Colon (tissue), 2 donors: ENCODE data around the gene SLC18A2.
"Not testable (repeated sequence)": the region's sequence is repeated elsewhere in the genome, so short reads cannot be mapped to it uniquely, and the experiment has no call there.

Experiments used
- FAIRE-seq: peaks from 2 replicates; lab custom pipeline; 2012; peaks lifted over from hg19 to GRCh38; lab: Jason Lieb, UNC
- donor health status: control.
- donor health status: control.

The SLC18A2 gene

DNA sequence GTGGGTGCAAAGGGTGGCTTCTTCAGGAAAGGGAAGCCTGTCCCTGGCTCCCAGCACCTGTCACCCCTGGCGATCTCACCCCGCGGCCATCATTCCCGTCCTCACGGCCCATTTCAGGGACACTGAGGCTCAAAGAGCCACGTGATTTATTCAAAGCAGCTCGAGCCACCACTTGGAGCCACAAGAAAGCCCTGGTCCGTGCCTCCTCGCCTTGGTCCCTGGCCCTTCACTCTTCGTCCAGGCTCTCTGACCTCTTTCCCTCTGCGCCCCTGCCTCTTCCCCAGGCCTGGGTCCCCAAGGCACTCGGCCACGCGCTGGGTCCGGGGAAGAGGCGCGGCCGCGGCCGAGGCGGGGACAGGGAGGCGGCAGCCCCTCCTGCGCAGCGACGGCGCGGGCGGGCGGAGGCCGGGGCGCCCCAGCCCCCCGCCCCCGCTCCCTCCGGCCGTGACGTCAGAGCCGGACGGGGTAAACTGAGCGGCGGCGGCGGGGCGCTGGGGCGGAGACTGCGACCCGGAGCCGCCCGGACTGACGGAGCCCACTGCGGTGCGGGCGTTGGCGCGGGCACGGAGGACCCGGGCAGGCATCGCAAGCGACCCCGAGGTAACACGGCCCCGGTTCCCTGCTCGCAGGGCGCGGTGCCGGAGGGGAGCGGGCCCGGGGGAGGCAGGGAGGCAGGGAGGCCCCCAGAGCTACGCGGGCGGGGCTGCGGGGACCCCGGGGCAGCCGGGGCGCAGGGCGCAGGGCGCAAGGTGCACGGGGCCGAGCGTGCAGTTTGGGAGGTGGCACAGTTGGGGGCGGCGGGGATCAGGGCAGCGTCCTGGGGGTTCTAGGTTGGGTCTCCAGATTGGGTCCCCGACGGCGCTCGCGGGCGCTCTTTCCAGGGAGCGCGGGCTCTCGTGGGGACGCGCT is at the start of gene SLC18A2:
Gene SLC18A2, plus strand, starts transcription at position 494 of the 909 bp plus-strand sequence. CDS start 580 bp downstream, outside the sequence.
- no peak for FAIRE-seq

DNA sequence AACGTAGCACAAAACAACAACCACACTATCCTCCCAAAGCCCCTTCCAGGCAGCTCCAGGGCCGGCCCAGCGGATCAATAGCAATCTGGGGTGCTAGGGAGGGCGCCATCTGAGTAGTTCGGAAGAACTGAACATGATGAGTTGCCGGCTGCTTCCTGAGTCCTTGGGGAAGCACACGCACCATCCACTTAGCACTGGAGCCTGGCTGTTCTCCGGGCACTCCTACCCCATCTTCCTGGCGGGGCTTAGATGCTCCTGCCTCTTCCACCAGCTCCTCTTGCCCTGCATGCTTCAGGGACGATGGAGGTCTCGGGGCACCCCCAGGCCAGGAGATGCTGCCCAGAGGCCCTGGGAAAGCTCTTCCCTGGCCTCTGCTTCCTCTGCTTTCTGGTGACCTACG is 43.7 kb upstream of the SLC18A2 start, which contains the start of gene KCNK18:
Gene KCNK18, plus strand, starts transcription at position 301 of the 400 bp plus-strand sequence. Its CDS starts 0 bp downstream, at position 301.
- FAIRE-seq = no peak

DNA sequence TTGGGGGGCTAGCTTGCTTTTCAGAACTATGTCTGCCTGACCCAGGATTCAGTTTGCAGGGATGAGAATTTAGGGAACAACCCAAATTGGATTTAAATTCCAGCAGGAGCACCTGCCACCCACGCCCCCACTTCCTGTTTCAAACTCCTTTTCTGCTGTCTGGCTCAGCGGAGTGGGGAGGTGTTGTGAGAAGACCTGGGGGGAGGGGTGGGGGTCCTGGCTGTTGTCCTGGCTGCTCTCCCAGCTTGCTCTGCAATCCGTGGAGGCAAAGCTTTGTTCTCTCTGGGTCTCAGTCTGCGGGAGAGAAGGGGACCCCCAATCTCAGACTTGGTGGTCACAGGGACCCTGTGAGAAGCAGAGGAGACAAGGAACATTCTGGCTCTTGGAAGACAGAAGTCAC is 42.8 kb upstream of the SLC18A2 start:
- FAIRE-seq = no peak

DNA sequence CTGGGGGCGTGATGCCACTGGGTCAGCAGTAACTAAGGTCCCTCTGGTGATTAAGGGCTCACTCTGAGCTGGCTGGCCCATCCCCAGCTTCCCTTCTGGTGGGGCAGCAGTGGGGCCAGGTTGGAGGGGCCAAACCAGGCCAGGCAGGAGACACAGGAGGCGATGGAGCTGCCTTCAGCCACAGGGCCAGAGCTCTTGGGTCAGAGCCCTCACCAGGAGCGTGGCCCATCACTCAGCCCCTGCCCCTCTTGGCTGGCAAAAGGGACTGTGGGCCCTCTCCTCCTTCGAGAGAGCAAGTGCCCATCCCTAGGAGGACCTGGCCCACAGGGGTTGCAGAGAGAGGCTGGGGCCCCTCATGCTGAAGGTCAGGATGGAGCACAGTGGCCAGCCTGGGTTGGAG is 39.1 kb upstream of the SLC18A2 start:
- no peak for FAIRE-seq

DNA sequence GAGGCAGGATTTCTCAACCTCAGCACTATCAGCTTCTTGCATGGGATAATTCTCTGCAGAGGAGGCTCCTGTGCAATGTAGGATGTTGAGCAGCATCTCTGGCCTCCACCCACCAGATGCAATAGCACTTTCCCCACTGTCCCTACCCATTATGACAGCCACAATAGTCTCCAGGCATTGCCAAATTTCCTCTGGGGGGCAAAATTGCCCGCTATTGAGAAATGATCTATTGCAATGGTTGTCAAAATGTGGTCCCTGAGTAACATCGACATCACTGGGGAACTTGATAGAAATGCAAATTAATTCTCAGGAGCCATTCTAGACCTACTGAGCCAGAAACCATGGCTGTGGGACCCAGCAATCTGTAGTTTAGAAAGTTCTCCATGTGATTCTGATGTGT is 36.6 kb upstream of the SLC18A2 start:
- no peak for FAIRE-seq

DNA sequence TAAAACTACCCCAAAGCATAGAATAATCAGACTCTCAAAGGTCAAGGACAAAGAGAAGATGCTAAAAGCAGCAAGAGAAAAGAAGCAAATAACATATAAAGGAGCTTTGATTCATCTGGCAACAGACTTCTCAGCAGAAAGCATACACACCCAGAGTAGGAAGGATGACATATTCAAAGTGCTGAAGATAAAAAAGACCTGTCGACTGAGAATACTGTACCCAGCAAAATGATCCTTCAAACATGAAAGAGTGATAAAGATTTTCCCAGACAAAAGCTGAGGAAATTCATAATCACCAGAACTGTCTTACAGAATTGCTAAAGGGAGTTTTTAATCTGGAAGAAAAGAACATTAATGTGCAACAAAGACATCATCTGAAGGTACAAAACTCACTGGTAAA is 28.7 kb upstream of the SLC18A2 start:
- FAIRE-seq = no peak

DNA sequence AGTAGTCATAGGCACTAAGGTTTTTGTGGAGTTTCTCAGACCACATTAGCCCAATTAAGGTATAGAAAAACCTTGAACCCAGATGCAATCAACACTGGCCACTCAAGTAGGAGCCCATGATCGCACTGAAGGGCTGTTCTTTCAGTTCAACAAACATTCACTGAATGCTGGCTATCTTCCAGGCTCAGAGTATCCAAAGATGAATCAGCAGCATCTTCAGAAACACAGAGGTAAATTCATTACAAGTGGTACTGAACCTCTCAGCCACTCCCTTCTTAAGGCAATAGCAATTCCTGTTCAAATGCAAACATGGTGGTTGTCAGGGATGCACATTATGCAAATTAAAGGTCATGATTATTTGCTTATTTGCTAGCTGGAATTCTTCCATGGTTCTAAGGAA is 26.5 kb upstream of the SLC18A2 start:
- FAIRE-seq = no peak

DNA sequence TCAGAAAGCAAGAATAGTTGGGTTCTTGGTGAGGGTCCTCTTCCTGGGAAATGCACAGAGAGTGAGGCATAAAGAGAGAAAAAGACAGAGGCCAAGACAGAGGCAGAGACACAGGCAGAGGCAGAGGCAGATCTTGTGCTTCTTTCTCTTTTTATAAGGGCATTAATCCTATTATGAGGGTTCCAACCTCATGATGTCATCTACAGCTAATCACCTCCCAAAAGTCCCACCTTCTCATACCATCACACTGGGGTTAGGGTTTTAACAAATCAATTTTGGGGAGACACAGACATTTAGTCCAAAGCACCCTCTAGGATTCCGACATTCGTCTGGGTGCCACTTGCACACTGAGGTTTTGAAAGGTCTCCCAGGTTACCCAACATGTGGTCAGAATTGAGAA is 25.8 kb upstream of the SLC18A2 start:
- no peak for FAIRE-seq

DNA sequence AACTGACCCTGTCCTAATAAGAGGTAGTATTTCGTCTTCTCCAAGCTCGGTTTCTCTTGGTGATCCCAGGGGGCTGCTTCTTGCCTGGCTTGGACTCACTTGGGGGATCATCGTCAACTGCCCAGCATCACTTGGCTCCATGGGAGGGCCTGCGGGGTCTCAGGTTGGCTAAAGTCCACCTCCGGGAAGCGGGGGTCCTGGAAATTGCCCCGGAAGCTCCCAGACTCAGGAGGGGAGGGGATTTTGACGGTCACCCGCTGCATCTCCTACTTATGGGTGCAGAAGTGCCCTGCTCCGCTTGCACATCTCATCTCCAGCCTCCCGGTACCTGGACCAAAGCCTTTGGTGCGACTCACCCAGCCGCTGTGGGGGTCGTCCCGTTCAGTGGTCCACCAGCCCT is 24.9 kb upstream of the SLC18A2 start:
- FAIRE-seq = no peak

DNA sequence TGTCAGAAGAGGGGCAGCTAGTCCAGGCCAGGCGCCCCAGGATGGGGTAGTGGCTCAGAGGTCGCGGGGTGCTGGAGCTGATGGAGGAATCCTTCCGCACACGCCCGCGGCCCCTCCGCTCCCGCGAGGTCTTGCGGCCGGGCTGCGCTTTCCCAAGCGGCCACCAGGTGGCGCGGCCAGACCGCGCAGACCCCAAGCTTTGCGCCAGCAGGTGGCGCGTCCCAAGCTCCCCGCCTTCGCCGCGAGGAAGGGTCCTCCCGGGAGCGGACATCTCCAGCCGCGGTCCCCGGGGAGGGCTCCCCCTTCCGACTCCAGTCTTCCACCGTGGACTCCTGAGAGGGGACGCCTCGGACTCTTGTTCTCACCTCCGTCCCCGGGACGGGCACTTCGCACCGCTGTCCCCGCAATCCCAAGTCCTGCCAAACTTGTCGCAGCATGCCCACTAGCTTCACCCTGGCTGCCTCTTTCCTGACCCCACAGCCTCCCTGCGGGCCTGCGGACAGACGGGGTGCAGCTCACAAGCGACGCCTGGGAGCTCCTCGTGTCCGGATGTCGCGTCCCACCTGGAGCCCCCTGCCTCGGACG is 24.2 kb upstream of the SLC18A2 start:
- no peak for FAIRE-seq

DNA sequence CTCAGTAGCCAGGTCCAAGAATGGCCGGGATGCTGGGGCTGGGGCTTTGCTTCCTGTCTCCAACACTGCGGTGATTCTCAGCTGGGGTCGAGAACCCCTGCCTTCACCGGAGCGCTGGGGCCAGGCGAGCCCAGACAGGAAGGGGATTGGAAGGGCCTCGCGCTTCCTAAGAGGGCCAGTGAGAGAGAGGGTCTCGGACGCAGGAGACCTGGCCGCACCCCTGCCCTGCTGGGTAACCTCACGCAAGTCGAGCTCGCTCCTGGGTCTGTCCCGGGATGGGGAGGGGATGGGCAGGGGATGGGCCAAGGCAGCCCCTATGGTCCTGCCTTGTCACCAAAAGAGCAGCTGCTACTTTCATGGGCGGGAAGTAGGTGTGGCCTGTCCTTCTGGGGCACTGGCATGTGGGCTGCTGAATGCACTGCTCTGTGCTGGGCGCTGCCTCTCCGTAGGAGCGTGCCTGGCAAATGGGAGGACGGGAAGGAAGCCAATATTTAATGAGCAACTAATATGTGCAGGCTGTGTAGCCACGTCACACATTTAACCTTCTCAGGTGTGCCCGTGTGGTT is 23.6 kb upstream of the SLC18A2 start:
- FAIRE-seq = no peak

DNA sequence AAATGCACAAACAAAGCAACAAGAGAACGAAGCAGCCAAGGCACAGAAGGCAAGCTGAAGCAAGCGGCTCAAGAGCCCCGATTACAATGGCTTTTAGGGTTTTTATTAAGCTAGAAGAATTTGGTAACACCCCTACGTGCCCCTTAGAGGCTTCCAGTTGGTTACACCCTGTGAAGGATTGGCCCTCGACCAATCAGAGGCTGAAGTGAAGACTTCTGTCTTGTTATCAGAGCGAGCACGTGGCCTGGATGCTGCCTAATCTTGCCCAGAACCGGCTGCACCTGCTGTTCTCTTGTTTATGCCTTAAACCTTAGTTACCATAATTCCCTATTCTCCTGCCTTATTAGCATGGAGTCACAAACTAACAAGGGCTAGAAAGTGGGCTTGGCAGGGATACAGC is 22.3 kb upstream of the SLC18A2 start:
- FAIRE-seq = no peak

DNA sequence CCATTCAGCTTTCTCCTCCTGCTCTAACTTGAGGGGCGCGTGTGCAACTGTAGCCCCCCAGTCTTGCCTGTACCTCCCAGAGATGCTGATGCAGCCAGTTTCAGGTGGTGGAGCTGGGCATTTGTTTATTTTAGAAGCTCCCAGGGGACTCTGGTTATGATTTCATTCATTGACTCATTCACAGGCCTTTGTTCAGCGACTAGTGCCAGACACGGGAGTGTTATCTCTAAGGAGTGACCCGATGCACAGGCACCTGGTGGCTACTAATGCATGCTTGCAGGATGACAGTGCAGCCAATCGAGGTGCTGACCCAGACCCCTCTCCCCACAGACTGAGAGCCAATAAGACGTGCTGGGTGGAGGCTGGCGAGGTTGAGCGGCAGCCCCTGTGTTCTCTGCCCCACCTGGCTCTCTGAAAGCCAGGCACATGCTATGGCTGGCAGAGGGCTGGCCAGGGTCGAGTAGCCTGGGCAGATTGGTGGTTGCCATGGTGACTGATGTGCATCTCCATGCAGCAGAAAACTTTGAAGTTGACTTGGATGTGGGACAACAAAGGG is 19.7 kb upstream of the SLC18A2 start:
- no peak for FAIRE-seq

DNA sequence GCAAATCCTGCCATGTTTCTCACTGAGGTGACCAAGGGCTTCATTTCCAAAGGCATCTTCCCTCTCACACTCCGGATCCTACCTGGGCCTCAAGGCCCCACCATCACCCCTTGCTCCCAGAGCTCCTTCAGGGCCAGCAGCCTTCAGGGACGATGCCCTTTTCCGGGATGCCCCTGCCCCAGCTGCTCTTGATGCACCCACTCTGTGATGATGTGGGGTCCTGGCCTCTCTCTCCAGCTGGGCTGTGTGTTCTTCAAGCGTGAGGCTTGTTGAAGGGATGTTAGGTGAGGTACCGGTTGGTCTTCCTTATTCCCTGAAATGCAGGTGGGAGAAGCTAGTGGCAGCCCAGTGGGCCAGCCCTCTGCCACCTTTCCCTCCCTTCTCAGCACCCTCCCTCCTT is 18.4 kb upstream of the SLC18A2 start:
- no peak for FAIRE-seq

DNA sequence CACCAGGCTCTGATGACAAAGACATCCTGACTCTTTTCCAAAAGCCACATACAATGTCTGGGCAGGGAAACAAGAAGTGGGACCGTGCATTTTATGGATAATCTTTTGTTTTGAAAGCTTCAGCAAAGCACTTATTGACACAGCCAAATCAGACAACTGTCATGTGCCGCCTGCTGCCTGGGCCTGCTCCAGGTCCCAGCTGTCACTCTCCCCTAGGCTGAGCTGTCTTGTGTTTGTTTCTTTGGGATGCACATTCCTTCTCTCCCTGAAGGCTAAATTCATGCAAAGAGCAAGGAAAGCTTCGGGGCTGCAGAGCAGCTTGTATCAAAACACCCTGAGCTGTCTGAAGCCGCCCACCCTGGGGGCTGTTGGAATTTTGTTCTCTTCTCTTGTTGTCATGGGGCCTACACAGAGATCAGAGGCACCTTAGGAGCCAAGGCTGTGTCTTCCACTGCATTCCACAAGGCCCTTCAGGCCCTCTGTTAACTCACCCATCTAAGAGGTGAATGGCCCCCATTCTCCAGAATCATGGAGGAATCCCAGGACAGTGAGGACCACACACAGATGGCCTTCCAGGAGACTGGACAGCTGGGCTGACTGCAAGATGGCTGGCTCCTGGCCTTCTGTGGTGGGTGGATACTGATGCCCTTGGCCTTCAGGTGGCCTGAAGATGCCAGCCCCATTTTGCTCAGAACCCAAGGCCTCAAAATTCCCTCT is 17.8 kb upstream of the SLC18A2 start:
- no peak for FAIRE-seq

DNA sequence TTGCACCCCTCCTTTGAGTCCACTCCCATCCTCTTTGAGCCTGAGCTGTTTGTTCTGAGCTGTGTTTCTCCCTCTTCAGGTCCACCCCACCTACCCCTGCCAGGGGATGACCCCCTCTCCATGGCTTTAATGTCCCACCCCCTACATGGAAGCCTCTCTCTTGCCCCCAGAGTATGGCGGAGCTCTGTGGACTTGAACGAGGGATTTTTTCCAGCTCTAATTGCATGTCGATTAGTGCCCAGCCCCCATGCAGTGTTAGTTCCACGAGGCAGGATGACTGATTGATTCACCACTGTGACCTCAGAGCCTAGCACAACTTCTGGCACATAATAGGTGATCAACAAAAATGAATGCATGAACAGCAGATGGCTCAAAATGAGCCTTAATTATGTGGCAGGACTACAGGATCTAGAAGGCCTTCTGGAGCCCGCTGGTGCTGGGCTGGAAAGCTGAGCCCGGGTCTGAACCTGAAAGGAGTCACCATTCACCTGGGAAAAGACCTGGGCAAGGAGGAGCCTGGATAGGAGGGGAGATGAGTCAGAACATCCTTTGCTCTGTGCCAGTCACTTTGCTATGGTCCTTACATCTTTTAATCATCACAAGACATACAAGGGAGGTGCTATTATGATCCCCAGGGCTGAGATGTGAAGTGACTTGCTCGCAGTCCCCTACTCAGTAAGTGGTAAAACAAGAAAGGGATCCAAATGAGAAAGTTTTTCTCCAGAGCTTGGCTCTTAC is 17.1 kb upstream of the SLC18A2 start:
- no peak for FAIRE-seq

DNA sequence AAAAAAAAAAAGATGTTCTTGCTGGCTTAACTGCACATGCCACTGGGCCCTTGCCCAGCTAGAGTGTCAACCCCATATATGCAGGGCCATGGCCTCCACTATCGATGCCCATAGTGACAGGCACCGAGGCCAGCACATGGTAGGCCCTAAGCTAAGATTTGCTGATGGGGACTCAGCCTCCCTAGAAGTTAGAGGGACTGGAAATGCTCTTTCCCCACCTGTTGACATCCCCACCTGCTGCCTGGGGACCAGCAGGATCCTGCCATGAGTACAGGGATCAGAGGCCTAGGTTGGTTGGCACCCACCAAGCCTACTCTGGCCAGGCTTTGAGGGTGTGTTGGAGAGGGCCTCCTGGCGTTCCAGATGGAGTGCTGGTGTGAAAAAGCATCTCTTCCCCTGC is 16.0 kb upstream of the SLC18A2 start:
- FAIRE-seq = no peak

DNA sequence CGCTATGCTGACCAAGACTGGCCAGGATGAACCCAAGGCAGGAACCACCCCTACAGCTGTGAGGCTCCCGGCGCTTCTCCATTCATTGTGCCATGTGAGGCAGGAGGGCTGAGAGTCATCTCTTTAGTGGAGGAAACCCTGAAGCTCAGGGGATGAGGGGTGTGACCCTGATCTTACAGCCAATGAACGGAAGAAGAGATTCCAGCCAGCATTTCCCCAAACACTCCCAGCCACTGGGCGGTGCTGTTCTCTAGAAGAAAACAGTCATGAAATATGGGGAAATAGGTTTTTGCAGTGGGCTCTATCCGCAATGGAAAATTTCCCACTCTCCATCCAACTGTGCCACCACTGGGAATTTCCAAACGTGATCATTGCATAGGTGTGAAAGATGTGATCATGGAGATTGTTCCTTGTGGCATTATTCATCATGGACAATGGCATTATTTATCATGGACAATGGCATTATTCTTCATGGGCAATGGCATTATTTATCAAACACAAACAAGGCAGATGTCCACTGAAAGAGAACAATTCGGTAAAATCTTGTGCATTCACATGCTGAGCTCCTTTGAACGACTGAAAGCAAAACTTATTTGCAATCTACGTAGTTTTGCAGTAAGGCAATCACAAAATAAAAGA is 14.0 kb upstream of the SLC18A2 start:
- FAIRE-seq = no peak

DNA sequence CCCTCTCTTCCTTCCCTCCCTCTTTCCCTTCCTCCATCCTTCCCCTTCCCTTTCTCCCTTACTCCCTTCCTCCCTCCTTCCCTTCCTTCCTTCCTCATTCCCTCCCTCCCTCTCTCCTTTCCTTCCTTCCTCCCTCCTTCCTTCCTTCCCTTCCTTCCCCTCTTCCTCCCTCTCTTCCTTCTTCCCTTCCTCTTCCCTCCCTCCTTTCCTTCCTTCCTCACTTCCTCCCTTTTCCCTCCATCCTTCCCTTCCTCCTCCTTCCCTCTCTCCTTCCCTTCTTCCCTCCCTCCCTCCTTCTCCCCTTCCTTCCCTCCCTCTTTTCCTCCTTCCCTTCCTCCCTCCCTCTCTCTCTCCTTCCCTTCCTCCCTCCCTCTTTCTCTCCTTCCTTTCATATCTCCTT is 12.7 kb upstream of the SLC18A2 start:
- no peak for FAIRE-seq

DNA sequence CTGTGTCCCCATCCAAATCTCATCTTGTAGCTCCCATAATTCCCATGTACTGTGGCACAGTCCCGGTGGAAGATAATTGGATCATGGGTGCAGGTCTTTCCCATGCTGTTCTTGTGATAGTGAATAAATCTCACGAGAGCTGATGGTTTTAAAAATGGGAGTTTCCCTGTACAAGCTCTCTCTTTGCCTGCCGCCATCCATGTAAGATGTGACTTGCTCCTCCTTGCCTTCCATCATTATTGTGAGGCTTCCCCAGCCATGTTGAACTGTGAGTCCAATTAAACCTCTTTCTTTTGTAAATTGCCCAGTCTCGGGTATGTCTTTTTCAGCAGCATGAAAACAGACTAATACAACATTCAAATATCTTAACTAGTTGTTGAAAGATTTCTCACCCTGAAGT is 10.8 kb upstream of the SLC18A2 start:
- not testable (repeated sequence) for FAIRE-seq

DNA sequence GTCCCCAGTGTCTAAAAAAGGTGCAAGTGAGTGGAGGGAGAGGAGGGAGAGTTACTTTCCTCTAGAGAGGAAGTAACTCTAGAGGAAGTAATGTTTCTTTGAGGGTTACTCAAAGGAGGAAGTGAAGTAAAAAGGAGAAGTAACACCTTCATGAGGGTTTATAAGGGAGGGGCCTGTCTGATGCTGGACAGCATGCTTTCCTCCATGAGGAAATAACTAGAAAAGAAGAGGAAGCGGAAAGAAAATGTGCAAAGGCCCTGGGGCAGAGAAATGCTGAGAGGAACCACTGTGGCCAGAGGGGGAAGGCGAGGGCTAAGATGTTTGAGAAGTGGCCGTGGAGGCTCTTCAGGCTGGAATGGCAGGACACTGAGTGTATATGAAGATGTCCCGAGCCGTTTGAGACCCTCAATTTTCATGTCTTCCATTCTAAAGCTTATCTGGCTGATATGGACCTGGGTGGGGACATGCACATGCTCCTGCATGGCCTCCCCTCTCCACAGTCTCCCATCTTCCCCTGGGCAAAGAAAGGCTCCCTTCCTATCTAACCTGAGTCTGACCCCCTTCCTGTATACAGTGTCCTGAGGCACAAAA is 3.4 kb upstream of the SLC18A2 start:
- FAIRE-seq = no peak
